ENCODE measurements around the gene FOXK1.

GRCh38 chr7:4769761-4770160 is 87.7 kb downstream of the FOXK1 start:
- TF ChIP-seq POLR2A (IDR thresholded peaks at IDR 0.05): no peak
- no peak for TF ChIP-seq CTCF (IDR thresholded peaks at IDR 0.05)

Data from prostate gland (tissue), 2 donors.